ENCODE measurements around the gene RCCD1. TPM values are rescaled to one million over a fixed set of nuclear protein-coding genes. Genes with fewer than 3 reads are reported as not detected.

RCCD1 gene
- total RNA-seq, 2 donors from 2014 or later: 6.8 to 9.5 TPM

GRCh38 chr15:90915808-90916440 is 38.8 kb upstream of the RCCD1 start:
- H3K27ac ChIP-seq: peak overlapping the region; percentile 76 to 89
- H3K4me3 ChIP-seq: no peak overlapping the region

DNA sequence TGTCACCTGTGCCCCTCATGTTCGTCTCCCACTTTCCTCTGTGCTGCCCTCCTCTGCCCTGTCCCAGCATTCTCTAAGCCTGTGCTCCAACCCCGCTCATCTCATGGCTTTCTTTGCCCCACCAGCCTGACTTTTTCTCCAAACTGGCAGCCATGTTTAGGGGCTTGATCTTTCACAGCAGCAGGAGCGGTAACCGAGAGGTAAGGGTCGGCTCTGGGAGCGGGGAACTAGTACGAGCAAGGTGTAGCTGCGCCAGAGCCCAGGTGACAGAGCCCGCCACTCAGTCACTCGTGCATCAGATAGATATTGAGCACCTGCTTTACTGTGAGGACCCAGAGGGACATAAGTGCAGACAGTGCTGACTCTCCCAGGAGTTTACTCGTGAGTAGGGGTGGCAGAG is 38.2 kb upstream of the RCCD1 start:
- no peak for DNase-seq (ENCODE audit: low spot score)
- peak overlapping the region; percentile 76 to 89 for H3K27ac ChIP-seq
- H3K4me3 ChIP-seq: no peak overlapping the region
- H3K9me3 ChIP-seq: no peaks in the 10 kb centered on the region
- peaks cover 0 to 51% of the 10 kb centered on the region in 2 donors for H3K4me1 ChIP-seq
- H3K36me3 ChIP-seq: peaks cover 96% of the 10 kb centered on the region
- no peaks in the 10 kb centered on the region for H3K27me3 ChIP-seq
- no peak for TF ChIP-seq CTCF (IDR thresholded peaks at IDR 0.05)

More at GRCh38 chr15:90915808-90916440, 38.8 kb upstream of the RCCD1 start:
- peaks cover 96% of the 10 kb centered on the region for H3K36me3 ChIP-seq
- TF ChIP-seq CTCF (IDR thresholded peaks at IDR 0.05): no peak
- peak; percentile 66 for DNase-seq (ENCODE audit: low spot score)
- no peaks in the 10 kb centered on the region for H3K9me3 ChIP-seq
- H3K4me1 ChIP-seq: peaks cover 0 to 51% of the 10 kb centered on the region in 2 donors
- no peaks in the 10 kb centered on the region for H3K27me3 ChIP-seq

DNA sequence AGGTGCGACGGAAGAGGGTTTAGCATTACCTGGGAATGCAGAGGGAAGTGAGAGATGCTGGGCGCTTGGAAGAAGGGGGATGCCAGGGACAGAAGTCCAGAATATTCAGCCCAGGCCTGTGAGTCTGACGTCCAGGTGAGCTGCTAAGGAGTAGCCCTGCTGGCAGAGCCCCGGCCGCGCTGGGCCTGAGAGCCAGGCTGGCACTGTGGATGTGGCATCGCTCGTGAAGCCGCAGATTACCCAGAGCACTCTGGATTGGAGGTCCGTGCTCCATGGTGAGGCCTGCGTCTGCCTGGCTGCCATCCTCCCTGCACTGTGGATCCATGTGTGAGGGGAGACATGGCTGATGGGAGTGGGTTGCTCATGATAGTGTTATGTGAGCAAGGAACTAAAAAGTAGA is 37.1 kb upstream of the RCCD1 start:
- TF ChIP-seq CTCF (IDR thresholded peaks at IDR 0.05): no peak
- H3K9me3 ChIP-seq: no peaks in the 10 kb centered on the region
- peak overlapping the region; percentile 76 to 89 for H3K27ac ChIP-seq
- H3K4me3 ChIP-seq: no peak overlapping the region
- H3K4me1 ChIP-seq: peaks cover 0 to 51% of the 10 kb centered on the region in 2 donors
- DNase-seq (ENCODE audit: low spot score): no peak
- peaks cover 86% of the 10 kb centered on the region for H3K36me3 ChIP-seq
- H3K27me3 ChIP-seq: no peaks in the 10 kb centered on the region

DNA sequence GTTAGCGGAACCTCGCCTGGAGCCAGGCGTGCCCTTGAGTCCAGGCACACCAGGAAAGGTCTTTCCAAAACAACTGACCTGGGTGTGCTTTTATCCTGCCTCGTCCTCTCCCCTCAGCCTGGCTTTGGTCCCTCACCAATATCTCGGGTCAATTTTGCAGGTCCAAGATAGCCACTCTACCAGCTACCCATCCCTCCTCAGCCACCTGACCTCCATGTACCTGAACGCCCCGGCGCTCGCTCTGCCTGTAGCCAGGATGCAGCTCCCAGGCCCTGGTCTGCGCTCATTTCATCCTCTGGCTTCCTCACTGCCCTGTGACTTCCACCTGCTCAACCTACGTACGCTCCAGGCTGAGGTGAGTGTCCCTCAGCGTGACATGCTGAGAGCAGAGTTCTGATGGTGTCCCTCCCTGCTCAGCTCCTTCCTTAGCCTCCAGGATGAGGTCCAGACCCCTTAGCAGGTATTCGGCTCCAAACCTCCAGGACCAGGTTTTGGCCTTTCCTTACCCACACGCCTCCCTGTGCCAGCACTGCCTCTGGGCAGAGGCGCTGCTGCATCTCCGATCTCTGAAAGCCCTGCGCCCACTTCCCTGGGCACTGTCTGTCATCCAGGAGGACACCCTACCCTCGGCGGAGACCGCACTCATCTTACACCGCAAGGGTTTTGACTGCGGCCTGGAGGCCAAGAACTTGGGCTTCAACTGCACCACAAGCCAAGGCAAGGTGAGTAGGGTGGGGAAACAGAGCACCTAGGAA is 36.5 kb upstream of the RCCD1 start:
- no peak for DNase-seq (ENCODE audit: low spot score)
- no peak for TF ChIP-seq CTCF (IDR thresholded peaks at IDR 0.05)
- Histone ChIP-seq H3K9me3 (no peaks in the 10 kb centered on the region), H3K4me3 (no peak overlapping the region), H3K4me1 (peaks cover 0 to 51% of the 10 kb centered on the region in 2 donors), H3K27ac (peak overlapping the region; percentile 76 to 89), H3K36me3 (peaks cover 79% of the 10 kb centered on the region), H3K27me3 (no peaks in the 10 kb centered on the region)

GRCh38 chr15:90918835-90919234 is 35.8 kb upstream of the RCCD1 start:
- H3K9me3 ChIP-seq: no peaks in the 10 kb centered on the region
- TF ChIP-seq CTCF (IDR thresholded peaks at IDR 0.05): no peak
- no peaks in the 10 kb centered on the region for H3K27me3 ChIP-seq
- H3K4me3 ChIP-seq: no peak overlapping the region
- peaks cover 0 to 51% of the 10 kb centered on the region in 2 donors for H3K4me1 ChIP-seq
- DNase-seq (ENCODE audit: low spot score): no peak
- peaks cover 73% of the 10 kb centered on the region for H3K36me3 ChIP-seq
- H3K27ac ChIP-seq: peak overlapping the region; percentile 76 to 89

Measured in right atrium auricular region (tissue), 2 donors.